Measurements from ENCODE around the gene GLT8D2. TPM values are rescaled to one million over a fixed set of nuclear protein-coding genes. Genes with fewer than 3 reads are reported as not detected.

Gene GLT8D2
- polyA plus RNA-seq, 1 experiment: 119 TPM

- Histone ChIP-seq H3K27me3 (ENCODE audit: control insufficient read depth, insufficient read depth, low read length) (no peaks in the 10 kb centered on the region), H3K4me3 (ENCODE audit: low read depth, low read length) (no peak overlapping the region), H3K27ac (ENCODE audit: low read depth, low read length) (no peak overlapping the region), H3K9me3 (ENCODE audit: control insufficient read depth, insufficient read depth, low read length) (no peaks in the 10 kb centered on the region)
- CTCF ChIA-PET: no interaction called here
- POLR2A ChIA-PET: no interaction called here
- DNase-seq (ENCODE audit: low read depth, low spot score): no peak
- no peak for TF ChIP-seq CTCF (IDR thresholded peaks at IDR 0.05; ENCODE audit: low read depth, low read length)
Observed at GRCh38 chr12:104072099-104072498, 22.1 kb upstream of the GLT8D2 start.

GRCh38 chr12:104064842-104065427, 14.9 kb upstream of the GLT8D2 start:
- H3K27ac ChIP-seq (ENCODE audit: low read depth, low read length): no peak overlapping the region
- CTCF ChIA-PET: interaction anchor here (1.0 to 4.2 kb wide), 3 partner anchors 44 to 317 kb away, joined by 3 to 14 read pairs (median 3); no protein-coding TSS in a partner anchor
- no peaks in the 10 kb centered on the region for H3K27me3 ChIP-seq (ENCODE audit: control insufficient read depth, insufficient read depth, low read length)
- POLR2A ChIA-PET: interaction anchor here (1.1 to 2.0 kb wide), 6 partner anchors 14 to 221 kb away, joined by 4 to 18 read pairs (median 8); partner anchors contain the start of genes HSP90B1 and TDG
- H3K4me3 ChIP-seq (ENCODE audit: low read depth, low read length): peak overlapping the region; percentile 93
- no peak for TF ChIP-seq CTCF (IDR thresholded peaks at IDR 0.05; ENCODE audit: low read depth, low read length)
- H3K9me3 ChIP-seq (ENCODE audit: control insufficient read depth, insufficient read depth, low read length): no peaks in the 10 kb centered on the region
- no peak for DNase-seq (ENCODE audit: low read depth, low spot score)

- TF ChIP-seq CTCF (IDR thresholded peaks at IDR 0.05; ENCODE audit: low read depth, low read length): no peak
- ChIA-PET CTCF (interaction anchor here (0.7 to 4.2 kb wide), 5 partner anchors 40 to 318 kb away, joined by 3 to 14 read pairs (median 3); no protein-coding TSS in a partner anchor), POLR2A (interaction anchor here (0.6 to 2.0 kb wide), 9 partner anchors 14 to 236 kb away, joined by 4 to 18 read pairs (median 5); partner anchors contain the start of genes GLT8D2, HSP90B1 and TDG)
- Histone ChIP-seq H3K27ac (ENCODE audit: low read depth, low read length) (peak within 1 kb of the TSS; percentile 91), H3K4me3 (ENCODE audit: low read depth, low read length) (peak within 1 kb of the TSS; percentile 93), H3K27me3 (ENCODE audit: control insufficient read depth, insufficient read depth, low read length) (no peaks in the 10 kb centered on the region), H3K9me3 (ENCODE audit: control insufficient read depth, insufficient read depth, low read length) (no peaks in the 10 kb centered on the region)
- peak; percentile 70 for DNase-seq (ENCODE audit: low read depth, low spot score)
Observed at GRCh38 chr12:104064031-104064841, 14.2 kb upstream of the GLT8D2 start, which contains the start of gene HCFC2. HCFC2 (plus strand) TSS chr12:104064531; CDS start chr12:104064561, 30 bp downstream.

- no peaks in the 10 kb centered on the region for H3K27me3 ChIP-seq (ENCODE audit: control insufficient read depth, insufficient read depth, low read length)
- TF ChIP-seq CTCF (IDR thresholded peaks at IDR 0.05; ENCODE audit: low read depth, low read length): no peak
- H3K27ac ChIP-seq (ENCODE audit: low read depth, low read length): peak overlapping the region; percentile 91
- POLR2A ChIA-PET: interaction anchor here (0.6 to 2.0 kb wide), 9 partner anchors 13 to 236 kb away, joined by 4 to 18 read pairs (median 5); partner anchors contain the start of genes GLT8D2, HSP90B1 and TDG
- H3K4me3 ChIP-seq (ENCODE audit: low read depth, low read length): peak overlapping the region; percentile 93
- CTCF ChIA-PET: interaction anchor here (0.7 to 4.2 kb wide), 5 partner anchors 41 to 318 kb away, joined by 3 to 14 read pairs (median 3); no protein-coding TSS in a partner anchor
- no peak for DNase-seq (ENCODE audit: low read depth, low spot score)
- H3K9me3 ChIP-seq (ENCODE audit: control insufficient read depth, insufficient read depth, low read length): no peaks in the 10 kb centered on the region
Observed at GRCh38 chr12:104063712-104064030, 13.7 kb upstream of the GLT8D2 start.
